ENCODE data around the gene PPP1R14C.

GRCh38 chr6:150253489-150253888 is 110.6 kb downstream of the PPP1R14C start:
- no peak for TF ChIP-seq SUZ12 (IDR thresholded peaks at IDR 0.05; ENCODE audit: extremely low read depth, insufficient read depth, insufficient read length)
- no peak for TF ChIP-seq ZNF274 (IDR thresholded peaks at IDR 0.05; ENCODE audit: low read depth, low read length)
